GM23338 (cell line): ENCODE results near the gene FHAD1.

Experiments used
- CREB1 ChIP-seq: fragments of 250-450 bp; sonication (Bioruptor Pico); IDR thresholded peaks from 2 replicates; pipeline ENCODE4 v1.5.0; 2020; ENCODE audit warnings: low read depth, mild to moderate bottlenecking, moderate library complexity
- EZH2 ChIP-seq: fragments of 200-600 bp; sonication (generic); IDR thresholded peaks from one replicate; pipeline ENCODE4 v1.8.0; 2017; ENCODE audit warnings: antibody characterized with exemption, mild to moderate bottlenecking, low read depth; ENCODE audit not compliant: unreplicated experiment
- NANOG ChIP-seq: IDR thresholded peaks from 2 replicates; pipeline ENCODE4 v1.6.1; 2016; ENCODE audit warnings: antibody characterized with exemption, borderline replicate concordance
- POLR2AphosphoS5 ChIP-seq: IDR thresholded peaks from 2 replicates; pipeline ENCODE4 v1.6.1; 2016; ENCODE audit warnings: antibody characterized with exemption, low read depth
- TF ChIP-seq, protein P1 (sequence below): fragments of 250-450 bp; sonication (Bioruptor Pico); IDR thresholded peaks from 2 replicates; pipeline ENCODE4 v1.5.0; 2020; ENCODE audit warnings: mild to moderate bottlenecking, moderate library complexity
- TF ChIP-seq, protein P2 (sequence below), 2 experiments: fragments of 200-600 bp in 1 of 2; sonication (generic) in 1 of 2; conservative IDR thresholded peaks; 2 replicates each; pipeline versions ENCODE4 v1.5.1 to v1.6.1; 2016 to 2017; ENCODE audit warnings: antibody characterized with exemption in 2 of 2, low read depth in 2 of 2, mild to moderate bottlenecking in 2 of 2, moderate library complexity in 1 of 2

DNA sequence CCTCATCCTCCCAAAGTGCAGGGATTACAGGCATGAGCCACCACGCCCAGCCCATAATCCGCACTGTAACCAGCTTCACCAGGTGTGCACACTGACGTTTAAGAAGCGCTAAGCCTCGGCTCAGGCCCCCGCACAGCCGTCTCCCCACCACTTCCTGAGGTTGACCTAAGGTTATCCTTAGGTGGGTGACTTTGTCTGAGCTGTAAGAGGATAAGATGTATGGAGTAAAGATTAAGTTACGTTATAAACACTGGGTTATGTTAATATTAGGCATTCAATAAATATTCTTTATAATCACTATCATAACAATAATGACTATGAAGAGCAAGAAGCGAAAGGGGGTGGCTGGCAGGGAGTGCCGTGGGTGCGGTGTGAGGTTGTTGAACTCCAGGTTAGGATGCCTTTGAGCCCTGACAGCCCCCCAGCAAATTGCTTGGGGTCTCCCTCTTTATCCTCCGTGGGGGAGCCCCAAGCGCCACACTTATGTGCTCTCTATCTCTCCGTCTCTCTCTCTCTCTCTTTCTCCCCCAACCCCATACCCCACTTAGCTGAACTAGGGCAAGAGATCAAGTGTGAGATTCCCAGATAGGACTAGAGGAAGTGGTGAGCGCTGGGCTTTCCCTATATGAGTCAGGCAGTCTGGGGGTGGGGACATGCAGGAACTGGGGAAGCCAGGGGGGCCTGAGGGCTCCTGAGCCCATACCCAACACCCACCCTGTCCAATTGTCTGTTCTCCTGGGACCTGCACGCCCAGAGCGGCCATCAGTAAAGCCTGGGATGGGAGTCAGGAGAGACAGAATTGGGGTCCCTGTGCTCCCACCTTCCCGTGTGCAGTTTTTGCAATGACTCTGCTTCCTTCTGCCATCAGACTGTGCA is 170.3 kb downstream of the FHAD1 start:
- TF ChIP-seq, protein P1, sequence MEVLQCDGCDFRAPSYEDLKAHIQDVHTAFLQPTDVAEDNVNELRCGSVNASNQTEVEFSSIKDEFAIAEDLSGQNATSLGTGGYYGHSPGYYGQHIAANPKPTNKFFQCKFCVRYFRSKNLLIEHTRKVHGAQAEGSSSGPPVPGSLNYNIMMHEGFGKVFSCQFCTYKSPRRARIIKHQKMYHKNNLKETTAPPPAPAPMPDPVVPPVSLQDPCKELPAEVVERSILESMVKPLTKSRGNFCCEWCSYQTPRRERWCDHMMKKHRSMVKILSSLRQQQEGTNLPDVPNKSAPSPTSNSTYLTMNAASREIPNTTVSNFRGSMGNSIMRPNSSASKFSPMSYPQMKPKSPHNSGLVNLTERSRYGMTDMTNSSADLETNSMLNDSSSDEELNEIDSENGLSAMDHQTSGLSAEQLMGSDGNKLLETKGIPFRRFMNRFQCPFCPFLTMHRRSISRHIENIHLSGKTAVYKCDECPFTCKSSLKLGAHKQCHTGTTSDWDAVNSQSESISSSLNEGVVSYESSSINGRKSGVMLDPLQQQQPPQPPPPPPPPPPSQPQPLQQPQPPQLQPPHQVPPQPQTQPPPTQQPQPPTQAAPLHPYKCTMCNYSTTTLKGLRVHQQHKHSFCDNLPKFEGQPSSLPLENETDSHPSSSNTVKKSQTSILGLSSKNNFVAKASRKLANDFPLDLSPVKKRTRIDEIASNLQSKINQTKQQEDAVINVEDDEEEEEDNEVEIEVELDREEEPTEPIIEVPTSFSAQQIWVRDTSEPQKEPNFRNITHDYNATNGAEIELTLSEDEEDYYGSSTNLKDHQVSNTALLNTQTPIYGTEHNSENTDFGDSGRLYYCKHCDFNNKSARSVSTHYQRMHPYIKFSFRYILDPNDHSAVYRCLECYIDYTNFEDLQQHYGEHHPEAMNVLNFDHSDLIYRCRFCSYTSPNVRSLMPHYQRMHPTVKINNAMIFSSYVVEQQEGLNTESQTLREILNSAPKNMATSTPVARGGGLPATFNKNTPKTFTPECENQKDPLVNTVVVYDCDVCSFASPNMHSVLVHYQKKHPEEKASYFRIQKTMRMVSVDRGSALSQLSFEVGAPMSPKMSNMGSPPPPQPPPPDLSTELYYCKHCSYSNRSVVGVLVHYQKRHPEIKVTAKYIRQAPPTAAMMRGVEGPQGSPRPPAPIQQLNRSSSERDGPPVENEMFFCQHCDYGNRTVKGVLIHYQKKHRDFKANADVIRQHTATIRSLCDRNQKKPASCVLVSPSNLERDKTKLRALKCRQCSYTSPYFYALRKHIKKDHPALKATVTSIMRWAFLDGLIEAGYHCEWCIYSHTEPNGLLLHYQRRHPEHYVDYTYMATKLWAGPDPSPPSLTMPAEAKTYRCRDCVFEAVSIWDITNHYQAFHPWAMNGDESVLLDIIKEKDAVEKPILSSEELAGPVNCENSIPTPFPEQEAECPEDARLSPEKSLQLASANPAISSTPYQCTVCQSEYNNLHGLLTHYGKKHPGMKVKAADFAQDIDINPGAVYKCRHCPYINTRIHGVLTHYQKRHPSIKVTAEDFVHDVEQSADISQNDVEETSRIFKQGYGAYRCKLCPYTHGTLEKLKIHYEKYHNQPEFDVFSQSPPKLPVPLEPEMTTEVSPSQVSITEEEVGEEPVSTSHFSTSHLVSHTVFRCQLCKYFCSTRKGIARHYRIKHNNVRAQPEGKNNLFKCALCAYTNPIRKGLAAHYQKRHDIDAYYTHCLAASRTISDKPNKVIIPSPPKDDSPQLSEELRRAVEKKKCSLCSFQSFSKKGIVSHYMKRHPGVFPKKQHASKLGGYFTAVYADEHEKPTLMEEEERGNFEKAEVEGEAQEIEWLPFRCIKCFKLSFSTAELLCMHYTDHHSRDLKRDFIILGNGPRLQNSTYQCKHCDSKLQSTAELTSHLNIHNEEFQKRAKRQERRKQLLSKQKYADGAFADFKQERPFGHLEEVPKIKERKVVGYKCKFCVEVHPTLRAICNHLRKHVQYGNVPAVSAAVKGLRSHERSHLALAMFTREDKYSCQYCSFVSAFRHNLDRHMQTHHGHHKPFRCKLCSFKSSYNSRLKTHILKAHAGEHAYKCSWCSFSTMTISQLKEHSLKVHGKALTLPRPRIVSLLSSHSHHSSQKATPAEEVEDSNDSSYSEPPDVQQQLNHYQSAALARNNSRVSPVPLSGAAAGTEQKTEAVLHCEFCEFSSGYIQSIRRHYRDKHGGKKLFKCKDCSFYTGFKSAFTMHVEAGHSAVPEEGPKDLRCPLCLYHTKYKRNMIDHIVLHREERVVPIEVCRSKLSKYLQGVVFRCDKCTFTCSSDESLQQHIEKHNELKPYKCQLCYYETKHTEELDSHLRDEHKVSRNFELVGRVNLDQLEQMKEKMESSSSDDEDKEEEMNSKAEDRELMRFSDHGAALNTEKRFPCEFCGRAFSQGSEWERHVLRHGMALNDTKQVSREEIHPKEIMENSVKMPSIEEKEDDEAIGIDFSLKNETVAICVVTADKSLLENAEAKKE (CRISPR knock-in tag), result no peak
- TF ChIP-seq, protein P2, sequence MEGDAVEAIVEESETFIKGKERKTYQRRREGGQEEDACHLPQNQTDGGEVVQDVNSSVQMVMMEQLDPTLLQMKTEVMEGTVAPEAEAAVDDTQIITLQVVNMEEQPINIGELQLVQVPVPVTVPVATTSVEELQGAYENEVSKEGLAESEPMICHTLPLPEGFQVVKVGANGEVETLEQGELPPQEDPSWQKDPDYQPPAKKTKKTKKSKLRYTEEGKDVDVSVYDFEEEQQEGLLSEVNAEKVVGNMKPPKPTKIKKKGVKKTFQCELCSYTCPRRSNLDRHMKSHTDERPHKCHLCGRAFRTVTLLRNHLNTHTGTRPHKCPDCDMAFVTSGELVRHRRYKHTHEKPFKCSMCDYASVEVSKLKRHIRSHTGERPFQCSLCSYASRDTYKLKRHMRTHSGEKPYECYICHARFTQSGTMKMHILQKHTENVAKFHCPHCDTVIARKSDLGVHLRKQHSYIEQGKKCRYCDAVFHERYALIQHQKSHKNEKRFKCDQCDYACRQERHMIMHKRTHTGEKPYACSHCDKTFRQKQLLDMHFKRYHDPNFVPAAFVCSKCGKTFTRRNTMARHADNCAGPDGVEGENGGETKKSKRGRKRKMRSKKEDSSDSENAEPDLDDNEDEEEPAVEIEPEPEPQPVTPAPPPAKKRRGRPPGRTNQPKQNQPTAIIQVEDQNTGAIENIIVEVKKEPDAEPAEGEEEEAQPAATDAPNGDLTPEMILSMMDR (conservative IDR thresholded peaks at IDR 0.05; ENCODE audit: low read depth in 2 of 2), result no peak
- TF ChIP-seq EZH2 (no peak), POLR2AphosphoS5 (no peak), CREB1 (CRISPR knock-in tag) (no peak), NANOG (no peak)
